DMS53 treated with DMSO at 0.1 percent for 48 hours (cell line): ENCODE results near the gene NID1.
"Not testable (repeated sequence)": the region's sequence is repeated elsewhere in the genome, so short reads cannot be mapped to it uniquely, and the experiment has no call there.

Experiments used
- DNase-seq: peaks from one replicate; lab custom pipeline; 2025; ENCODE audit not compliant: unreplicated experiment; lab: John Stamatoyannopoulos, UW

NID1 gene

DNA sequence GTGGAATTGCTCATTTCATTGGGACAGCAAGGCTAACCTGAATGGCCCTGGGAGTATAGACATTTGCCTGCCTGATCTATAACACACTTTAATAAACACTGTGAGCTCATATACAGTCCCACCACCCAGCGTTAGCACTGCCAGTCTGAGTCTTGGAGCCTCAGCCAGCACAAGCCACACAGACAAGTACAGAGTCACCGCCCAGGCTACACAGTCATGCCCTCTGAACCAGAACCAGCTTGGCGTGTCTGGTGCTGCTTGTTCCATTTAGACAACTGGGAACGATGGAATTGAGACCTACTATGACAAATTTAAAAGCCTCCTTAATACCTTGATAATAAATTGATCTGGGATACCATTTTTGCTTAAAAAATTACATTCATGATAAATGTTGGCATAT is 31.6 kb downstream of the NID1 start:
- no peak for DNase-seq

DNA sequence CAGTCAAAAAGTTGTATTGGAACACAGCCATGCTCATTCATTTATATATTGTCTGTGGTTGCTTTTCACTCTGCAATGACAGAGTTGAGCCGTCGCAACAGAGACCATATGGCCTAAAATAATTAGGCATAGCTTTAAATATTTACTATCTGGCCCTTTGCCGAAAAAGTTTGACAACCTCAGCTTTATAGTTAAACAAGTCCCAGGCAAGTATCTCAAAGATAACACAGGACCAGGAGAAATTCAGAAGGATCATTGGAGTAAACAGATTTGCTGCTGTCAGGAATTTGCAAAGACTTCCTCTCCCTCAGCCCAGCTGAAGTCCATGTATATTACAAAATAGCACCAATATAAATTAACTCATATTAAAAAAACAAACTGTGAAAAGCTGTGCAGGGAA is 34.4 kb downstream of the NID1 start:
- DNase-seq, result no peak

DNA sequence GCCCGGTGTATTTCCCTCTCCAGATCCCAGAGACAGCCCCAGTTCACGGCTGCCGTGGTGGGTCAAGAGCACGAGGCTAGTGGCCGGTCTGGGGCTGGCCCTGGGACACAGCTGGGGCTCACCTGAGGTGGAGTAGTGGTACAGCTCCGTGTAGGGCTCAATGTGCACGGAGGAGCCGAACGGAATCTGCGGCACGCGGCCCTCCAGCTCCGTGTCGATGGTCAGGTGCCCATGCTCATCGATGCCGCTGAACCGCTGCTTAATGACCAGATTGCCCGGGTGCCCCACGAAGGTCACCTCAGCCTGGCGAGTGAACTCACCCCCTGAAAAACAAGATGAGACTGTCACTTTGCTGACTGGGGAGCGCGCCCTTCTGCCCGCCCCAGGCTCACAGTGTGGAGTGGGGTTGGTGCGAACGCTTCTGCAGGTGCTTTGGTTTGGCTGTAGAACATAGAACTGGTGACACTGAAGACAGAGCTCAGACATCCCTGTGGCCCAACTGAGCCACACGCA is 35.4 kb downstream of the NID1 start:
- DNase-seq, result no peak

DNA sequence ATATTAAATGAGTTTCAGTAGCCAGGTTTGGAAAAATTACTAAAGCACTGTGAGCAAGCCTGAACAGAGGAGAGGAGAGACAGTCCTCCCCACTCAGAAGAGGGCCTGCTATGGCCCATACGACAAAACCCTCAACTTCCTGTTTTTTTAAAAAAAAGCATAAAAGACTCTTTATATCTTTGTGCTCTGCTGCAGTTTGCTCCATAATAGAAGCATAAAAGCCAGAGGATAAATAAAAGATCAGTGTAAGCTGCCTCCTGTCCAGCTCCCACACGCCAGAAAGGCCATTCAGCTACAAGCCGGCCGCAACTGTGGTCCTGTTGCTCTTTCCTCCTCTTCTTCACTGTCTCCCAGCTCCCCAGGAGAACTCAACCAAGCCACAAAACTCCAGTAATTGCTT is 37.8 kb downstream of the NID1 start:
- no peak for DNase-seq

DNA sequence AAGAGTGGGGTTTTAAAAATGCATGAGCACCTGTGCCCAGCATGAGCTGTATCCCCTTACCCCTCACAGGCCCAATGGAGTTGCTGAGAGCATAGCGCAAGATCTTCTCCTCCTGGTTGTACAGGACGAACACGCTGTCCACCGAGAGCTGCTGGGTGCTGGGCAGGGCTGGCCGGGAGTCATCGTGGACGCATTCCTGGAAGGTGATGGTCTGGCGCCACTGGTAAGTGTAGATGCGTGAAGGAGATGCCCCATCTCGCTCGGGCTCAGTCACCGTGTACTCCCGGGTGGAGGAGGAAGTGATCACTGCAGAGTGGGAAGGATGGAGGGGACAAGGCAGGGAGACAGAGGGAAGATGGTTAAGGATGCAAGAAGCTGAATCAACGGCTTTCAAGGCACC is 39.1 kb downstream of the NID1 start:
- DNase-seq, result no peak

DNA sequence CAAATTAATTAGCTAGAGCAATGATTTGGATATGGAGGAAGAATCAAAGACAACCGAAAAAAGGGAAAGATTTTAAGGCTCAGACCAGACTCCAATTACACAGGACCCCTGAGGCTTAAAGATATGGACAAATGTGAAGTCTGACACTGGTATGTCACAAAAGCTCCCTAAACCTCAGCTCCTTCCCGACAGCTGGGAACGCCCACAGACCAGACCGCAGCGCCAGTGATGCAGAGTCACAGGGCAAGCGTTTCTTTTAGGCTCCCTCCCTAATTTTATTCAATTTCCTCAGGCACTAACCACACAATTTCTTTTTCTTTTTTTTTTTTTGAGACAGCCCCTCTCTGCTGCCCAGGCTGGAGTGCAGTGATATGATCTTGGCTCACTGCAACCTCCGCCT is 40.2 kb downstream of the NID1 start:
- DNase-seq, result no peak

DNA sequence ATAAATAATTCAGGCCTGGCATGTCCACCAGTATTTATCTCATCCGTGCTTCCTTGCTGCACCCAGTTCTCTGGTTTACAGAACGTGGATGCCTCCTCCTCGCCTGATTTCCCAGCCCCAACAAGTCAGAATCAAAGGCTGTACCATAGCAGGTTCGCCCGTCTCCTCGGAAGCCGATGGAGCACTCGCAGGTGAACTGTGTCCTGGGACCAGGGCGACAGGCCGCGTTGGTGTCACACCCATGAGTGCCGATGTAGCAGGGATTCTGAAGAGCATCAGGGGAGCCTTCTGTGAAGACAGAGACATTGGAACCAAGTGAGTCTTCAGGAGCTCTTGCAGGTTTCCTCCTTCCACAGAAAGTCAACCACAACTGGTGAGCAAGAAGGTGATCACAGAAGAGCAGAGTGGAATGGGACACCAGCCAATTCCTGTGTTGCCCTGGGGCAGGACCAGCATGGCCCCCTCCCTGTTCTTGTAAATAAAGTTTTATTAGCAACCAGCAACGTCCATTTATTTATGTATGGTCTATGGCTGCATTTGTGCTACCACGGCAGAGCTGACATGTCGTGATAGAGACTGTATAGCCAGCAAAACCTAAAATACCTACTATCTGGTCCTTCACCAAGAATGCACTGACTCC is 40.8 kb downstream of the NID1 start:
- no peak for DNase-seq

DNA sequence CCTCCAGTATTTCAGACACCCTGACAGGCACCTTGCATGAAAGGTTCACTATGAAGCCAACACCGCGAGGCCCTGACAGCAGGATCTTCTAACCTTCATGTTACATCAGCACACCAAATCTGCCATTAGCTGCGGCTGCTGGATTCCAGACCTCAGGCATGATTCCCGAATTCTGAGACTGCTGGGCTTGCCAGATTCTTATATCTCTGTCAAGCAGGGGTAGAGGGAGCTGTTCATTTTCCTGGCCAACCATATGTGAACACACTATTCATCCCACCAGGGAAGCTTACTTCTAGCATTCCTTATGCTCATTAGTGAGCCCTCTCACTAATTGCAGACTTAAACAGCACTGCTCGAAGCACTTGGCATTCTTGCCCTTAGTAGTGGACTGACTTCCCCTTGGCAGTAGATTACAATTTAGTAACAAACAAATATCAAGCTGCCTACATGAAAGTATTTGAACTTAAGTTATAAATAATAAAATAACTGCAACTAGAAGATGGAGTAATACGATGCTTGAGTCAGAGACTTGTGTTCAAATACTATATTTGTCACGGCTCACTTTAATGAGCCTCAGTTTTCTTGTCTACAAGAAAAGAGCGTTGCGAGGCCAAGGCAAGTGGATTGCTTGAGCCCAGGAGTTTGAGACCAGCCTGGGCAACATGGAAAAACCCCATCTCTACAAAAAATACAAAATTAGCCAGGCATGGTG is 43.3 kb downstream of the NID1 start:
- no peak for DNase-seq

DNA sequence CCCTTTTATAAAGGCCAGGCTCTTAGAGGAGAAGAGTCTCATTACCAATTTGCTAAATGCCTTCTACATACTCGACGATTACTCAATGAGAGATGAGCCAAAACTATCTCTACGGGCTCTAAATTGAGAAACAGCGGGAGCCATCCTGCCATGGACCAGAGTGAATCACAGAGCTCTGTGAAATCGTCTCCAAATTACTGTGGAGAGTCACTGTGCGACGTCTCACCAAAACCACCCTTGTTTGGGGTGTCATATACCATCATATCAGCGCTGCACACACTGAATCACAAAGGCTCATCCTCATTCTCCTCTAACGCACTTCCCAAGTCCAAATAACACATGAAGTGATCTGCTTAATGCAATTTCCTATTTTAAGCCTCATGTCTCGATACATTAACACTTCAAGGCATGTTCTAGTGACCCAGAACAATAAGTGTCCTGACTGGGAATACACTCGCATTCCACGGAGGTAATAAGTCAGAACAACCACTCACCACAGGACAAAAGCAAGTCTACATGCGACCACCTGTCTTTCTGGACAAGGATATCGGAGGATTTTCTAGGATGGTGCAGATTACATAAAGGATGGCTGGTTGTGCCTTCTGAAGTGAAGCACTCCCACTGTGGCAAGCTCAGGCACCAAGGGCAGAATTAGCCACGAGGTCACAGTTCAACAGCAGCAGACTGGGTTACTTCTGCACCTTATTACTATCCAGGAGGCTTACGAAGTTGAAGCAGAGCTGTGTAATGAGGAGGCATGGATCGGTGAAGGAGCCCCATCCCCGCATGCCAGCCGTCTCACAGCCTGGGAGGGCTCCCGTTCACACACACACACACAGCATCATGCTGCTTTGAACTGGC is 44.3 kb downstream of the NID1 start:
- DNase-seq, result no peak

DNA sequence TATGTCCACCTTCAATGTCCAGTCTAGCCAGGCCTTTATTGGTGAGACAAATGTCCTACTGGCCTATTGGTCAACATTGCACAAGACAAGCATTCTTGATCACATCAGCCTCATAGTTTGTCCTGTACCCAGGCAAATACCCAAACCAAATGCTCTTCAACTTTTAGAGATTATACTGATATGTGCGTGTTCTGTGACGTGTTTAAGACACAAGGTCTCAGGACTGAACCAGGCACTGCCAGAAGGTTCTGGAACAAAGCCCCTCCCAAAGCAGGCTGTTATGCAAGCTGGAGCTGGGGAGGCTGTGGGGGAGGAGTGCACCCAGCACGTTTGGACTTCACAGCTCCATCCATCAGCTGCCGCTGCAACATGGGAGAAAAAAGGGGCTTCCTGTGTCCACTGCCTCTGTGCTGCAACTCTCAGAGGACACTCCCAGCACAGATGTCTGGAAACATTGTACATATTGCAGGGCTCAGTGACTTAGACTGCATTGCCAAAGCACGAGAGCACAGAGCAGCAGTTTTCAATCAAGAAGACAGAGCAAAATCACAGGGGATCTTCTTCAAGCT is 45.9 kb downstream of the NID1 start:
- no peak for DNase-seq

DNA sequence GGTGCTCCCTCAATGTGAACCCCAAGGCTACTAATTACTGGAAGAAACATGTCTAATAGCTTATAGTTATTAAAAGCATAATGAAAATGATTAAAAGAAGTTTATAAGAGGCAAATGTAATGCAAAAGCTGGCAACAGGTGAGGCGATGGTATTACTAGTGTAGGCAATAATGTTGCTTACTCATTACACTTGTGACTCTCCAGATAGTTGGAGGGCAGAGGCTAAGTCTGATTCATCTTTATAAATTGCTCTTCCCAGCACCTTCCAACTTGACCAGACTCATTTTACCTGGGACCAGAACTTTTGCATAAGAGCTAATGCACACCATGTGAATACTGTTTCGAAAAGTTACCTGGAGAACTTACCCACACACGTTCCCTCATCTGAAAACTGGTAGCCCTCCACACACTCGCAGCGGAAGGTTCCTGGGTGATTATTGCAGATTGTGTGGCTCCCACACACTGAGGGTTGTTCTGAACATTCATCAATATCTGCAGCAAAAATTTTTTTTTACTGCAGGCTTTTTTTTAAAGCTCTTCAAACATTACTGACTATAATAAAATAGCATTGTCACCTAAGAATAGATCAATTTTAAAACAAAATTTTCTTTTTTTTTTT is 48.0 kb downstream of the NID1 start:
- no peak for DNase-seq

DNA sequence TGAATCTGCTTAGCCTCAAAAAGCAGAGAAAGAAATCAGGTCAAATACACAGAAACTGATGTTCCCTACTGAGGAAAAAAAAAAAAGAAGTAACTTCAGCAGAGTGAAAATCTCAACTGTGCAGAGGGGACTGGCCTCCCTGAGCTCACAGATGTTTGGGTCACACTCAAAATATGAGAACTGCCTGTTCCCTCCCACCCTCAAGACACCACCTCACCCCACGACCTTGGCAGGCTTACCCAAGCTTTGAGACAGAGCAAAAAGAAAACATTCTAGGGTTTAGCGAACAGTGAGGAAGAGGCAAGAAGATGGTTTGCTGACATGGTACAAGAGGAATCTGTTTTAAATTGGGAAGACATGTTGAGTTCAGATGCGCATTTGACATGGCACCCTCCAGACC is 48.8 kb downstream of the NID1 start:
- no peak for DNase-seq

DNA sequence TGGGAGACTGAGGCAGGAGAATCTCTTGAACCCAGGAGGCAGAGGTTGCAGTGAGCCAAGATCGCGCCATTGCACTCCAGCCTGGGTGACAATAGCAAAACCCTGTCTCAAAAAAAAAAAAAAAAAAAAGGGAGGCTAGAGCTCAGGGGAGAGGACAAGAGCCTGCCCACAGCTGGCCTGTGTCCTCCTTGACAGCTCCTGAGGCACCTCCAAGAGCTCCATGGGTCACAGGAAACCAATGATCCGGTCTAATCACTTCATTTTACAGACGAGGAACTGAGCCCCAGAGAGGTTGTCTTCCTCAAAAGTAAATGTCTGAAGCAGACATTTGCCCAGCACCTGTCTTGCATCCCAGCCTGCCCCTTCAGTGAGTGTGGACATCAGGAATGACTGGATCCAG is 49.4 kb downstream of the NID1 start:
- no peak for DNase-seq

DNA sequence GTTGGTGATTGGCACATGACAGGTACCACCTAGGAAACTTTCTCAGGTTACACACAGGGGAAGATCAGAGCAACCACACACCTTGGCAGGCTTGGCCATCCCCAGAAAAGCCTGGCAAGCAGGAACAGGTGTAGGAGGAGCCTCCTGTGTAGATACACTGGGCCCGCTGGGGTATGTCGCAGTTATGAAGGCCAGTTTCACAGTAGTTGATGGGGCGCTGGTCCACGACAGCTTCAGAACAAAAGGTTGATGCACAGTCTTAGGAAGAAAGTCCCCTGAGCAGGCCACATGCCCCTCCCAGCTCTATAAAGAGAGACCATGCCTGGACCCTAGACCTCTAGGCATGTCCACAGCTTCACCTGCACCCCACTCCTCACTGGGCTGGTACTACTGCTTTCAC is 51.6 kb downstream of the NID1 start:
- DNase-seq, result no peak

DNA sequence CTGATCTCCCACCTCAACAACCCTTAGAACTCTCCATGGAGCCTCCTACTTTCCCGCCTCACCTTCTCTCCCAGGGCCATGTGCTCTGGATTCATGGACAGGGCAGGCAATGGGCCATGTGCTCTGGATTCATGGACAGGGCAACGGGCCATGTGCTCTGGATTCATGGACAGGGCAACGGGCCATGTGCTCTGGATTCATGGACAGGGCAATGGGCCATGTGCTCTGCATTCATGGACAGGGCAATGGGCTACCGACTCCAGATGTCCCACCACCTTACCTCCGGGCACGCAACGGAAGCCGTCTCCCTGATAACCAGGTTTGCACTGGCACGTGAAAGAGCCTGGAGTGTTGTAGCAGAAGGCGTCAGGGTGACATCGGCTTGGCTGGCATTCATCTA is 53.2 kb downstream of the NID1 start:
- no peak for DNase-seq

DNA sequence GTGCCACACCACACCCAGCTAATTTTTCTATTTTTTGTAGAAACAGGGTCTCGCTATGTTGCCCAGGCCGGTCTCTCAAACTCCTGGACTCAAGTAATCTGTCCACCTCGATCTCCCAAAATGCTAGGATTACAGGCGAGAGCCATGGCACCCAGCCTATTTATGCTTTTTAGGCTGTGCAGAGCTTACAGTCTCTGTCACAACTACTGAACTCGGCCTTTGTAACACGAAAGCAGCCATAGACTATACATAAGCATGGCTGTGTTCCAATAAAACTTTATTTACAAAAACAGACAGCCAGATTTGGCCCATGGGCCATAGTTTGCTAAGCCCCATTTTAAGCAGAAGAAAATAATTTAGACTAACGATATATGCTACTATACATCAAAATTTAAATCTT is 54.4 kb downstream of the NID1 start:
- DNase-seq, result no peak

DNA sequence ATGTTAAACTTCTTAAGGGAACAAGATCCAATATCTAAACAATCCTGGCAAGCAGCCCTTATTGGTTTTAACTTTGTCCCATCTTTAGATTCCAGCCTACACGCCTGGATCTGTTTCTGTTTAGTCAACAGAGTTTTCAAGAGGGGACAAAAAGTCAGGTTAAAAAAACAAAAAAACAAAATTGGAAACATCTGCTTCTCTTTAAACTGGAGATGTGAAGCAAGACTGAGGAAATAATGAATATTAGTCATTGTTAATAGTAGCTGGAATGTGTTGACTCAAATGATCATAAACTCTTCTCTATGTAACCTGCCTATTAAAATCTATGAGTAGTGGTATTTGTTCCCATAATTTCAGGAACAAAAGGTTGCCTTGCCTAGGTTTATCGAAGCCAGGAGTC is 55.0 kb downstream of the NID1 start:
- DNase-seq, result no peak

DNA sequence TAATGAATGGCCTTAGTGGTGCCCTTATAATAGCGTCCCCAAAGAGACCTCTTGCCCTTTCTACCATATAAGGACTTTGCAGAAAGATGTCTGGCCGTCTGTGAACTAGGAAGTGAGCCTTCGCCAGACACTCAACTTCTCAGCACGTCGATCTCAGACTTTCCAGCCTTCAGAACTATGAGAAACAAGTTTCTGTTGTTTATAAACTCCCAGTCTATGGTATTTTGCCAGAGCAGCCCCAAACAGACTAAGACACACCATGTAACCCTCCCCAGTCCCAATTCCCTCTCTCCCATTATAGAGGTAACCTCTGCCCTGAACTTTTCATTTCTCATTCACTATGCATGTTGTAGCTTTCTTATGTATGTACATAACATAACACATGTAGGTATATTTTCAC is 55.7 kb downstream of the NID1 start:
- DNase-seq, result no peak

DNA sequence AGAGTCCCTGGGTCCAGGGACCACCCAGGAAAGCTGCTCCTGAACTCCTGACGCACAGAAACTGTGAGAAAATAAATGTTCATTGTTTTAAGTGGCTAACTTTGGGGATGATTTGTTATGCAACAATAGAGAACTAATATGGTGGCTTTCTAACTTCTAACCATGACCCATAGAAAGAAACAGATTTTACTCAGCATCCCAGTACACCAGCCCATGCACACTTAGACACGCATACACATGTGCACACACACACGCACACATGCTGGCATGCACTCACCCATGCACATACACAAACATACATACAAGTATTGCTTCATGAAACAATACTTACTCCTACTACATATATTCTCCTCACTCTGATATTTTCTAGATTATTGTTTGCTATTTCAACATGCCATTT is 57.1 kb downstream of the NID1 start:
- DNase-seq, result no peak

DNA sequence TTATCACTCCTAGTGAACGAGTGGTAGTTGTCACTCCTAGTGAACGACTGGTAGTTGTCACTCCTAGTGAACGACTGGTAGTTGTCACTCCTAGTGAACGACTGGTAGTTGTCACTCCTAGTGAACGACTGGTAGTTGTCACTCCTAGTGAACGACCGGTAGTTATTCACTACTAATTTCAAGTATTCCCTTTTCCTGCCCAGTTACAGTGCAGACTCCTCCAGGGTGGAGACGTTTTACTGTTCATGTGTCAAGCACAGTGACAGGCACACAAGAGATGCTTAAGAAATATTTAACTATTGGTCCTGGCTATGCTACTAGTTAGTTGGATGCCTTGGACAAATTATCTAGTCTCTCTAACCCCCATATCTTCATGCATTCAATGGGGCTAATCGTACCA is 61.8 kb downstream of the NID1 start:
- DNase-seq, result not testable (repeated sequence)

DNA sequence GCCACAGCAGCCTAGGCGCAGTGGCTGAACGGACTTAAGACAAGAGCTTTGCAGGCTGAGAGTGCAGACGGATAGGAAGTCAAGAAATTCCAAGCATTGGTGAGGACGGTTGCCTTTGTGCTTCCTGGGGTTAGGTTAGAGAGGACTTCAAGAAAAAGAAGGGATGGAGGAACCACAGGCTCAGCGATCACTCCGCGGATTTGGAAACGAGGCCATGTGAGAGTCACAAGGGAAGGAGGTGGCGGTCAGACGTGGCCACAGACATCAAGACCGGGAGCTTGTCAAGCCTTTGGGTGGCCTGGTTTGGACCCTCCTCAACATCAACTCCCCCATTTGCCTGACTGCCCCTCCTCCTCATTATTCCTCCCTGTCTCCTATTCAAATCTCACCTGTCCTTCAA is 62.3 kb downstream of the NID1 start:
- DNase-seq, result no peak
